SU-DHL-6 (cell line): ENCODE data around the gene GTF2IRD1.

ENCODE experiments used
- CTCF ChIP-seq: fragments of 200-600 bp; sonication (generic); IDR thresholded peaks from one replicate; pipeline ENCODE4 v1.5.1; 2017; ENCODE audit warnings: antibody characterized with exemption, mild to moderate bottlenecking, low read length, moderate library complexity; ENCODE audit not compliant: insufficient read depth, poor library complexity, severe bottlenecking
- EZH2phosphoT487 ChIP-seq: fragments of 200-600 bp; sonication (generic), shearing (Covaris generic); conservative IDR thresholded peaks from 2 replicates; pipeline ENCODE4 v1.6.1; 2018; ENCODE audit warnings: mild to moderate bottlenecking, antibody characterized with exemption, low read length, moderate library complexity, mixed read lengths

- no peak for TF ChIP-seq CTCF
- no peak for TF ChIP-seq EZH2phosphoT487
Measured at GRCh38 chr7:74622228-74622749, 168.6 kb downstream of the GTF2IRD1 start.
